Thymus (tissue), 11 donors: Measurements from ENCODE around the gene FRMPD1. TPM values are rescaled to one million over a fixed set of nuclear protein-coding genes. Genes with fewer than 3 reads are reported as not detected.

Experiments used
- DNase-seq, 9 donors: peaks; one replicate each; pipeline ENCODE4 v3.0.0-alpha.2; 2013; ENCODE audit warnings: low spot score in 9 of 9, low read depth in 6 of 9, missing footprints in 1 of 9
- H3K27ac ChIP-seq, 2 donors: one replicate each; pipeline ENCODE4 v1.5.1; 2013; ENCODE audit warnings: control low read depth in 1 of 2, low read depth in 1 of 2, low read length in 1 of 2, mild to moderate bottlenecking in 1 of 2, moderate library complexity in 1 of 2
- H3K27me3 ChIP-seq, 2 donors: one replicate each; pipeline ENCODE4 v1.5.1; 2013; ENCODE audit warnings: low read length in 1 of 2; ENCODE audit not compliant: control insufficient read depth in 2 of 2, insufficient read depth in 1 of 2
- H3K36me3 ChIP-seq, 2 donors: one replicate each; pipeline ENCODE4 v1.5.1; 2013; ENCODE audit warnings: low read length in 1 of 2, mild to moderate bottlenecking in 1 of 2, moderate library complexity in 1 of 2; ENCODE audit not compliant: control insufficient read depth in 2 of 2, insufficient read depth in 2 of 2
- H3K4me1 ChIP-seq, 2 donors: one replicate each; pipeline ENCODE4 v1.5.1; 2013; ENCODE audit warnings: low read length in 2 of 2; ENCODE audit not compliant: control insufficient read depth in 2 of 2, insufficient read depth in 2 of 2
- H3K4me3 ChIP-seq, 2 donors: one replicate each; pipeline ENCODE4 v1.5.1; 2013; ENCODE audit warnings: low read length in 2 of 2, control low read depth in 1 of 2, mild to moderate bottlenecking in 1 of 2
- H3K9me3 ChIP-seq, 2 donors: one replicate each; pipeline ENCODE4 v1.5.1; 2013; ENCODE audit warnings: low read length in 1 of 2, mild to moderate bottlenecking in 1 of 2; ENCODE audit not compliant: control insufficient read depth in 2 of 2, insufficient read depth in 1 of 2
- WGBS: extraction: QIAGEN DNeasy Blood & Tissue Kit; methylation state at CpG from one replicate; pipeline ENCODE4 v1.1.7; 2013; 5-methylcytosine and 5-hydroxymethylcytosine counted together
- polyA plus RNA-seq: library from polyadenylated mRNA; stranded (reverse); fragments of 200-250 nt; gene quantifications from one replicate; pipeline ENCODE4 v1.2.3, GENCODE V29; 2013
- total RNA-seq: library from RNA; stranded (reverse); fragments of 120-200 nt; gene quantifications from one replicate; pipeline ENCODE4 v1.2.4, GENCODE V29; 2013
- donor health status: healthy.

FRMPD1 gene
- total and polyA plus RNA-seq, 2 donors: 0.14 to 0.16 TPM

DNA sequence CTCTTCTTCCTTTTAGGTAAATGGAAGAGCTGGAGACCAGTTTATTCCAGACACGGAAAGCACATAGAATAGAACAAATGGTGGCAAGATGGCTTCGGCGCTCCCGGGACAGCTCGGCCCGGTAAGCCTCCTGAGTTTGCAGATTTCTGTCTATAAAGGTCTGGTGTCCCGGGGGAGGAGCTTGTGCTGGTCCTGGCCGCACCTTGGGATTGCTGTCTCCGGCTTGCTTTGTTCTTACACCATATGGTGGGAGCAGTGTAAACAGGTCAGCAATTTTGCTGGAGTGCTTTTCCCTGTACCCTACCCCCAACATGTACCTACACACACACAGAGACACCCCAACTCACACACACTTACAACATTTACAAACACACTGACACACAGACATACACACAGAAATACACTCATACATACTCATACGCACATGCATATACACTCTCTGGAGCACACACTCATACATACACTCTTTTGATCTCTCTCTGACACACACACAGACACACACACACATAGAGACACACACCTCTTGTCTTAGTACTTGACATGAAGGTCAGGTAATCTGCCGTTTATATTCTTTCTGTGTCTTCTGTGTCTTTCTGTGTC lies 42.0 kb downstream of the FRMPD1 start:
- Histone ChIP-seq H3K27me3 (no peaks in the 10 kb centered on the region), H3K36me3 (no peaks in the 10 kb centered on the region), H3K9me3 (no peaks in the 10 kb centered on the region), H3K4me3 (no peak overlapping the region), H3K4me1 (no peaks in the 10 kb centered on the region), H3K27ac (no peak overlapping the region)
- no peak for DNase-seq
- WGBS: 86% methylated on average over 11 of the region's 11 CpGs

DNA sequence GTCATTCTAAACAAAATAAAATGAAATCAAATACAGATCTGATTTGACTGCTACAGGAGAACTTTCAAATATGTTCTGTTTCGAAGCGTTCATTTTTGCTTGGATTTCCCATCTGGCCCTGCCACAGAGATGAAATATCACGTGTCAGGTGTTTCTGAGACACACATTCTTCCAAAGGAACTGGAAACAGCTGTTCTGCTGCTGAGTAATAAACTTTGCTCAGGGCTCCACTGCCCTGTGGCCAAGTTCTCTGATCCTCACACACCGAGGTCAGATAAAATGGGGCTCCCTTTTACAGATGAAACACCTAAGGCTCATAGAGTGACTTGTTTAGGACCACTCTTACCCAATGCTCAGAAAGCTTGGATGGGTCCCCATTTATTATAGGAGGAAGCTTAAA lies 42.5 kb downstream of the FRMPD1 start:
- no peaks in the 10 kb centered on the region for H3K9me3 ChIP-seq
- no peaks in the 10 kb centered on the region for H3K4me1 ChIP-seq
- 2% methylated on average over 4 of the region's 4 CpGs for WGBS
- DNase-seq: no peak
- H3K27ac ChIP-seq: no peak overlapping the region
- H3K27me3 ChIP-seq: no peaks in the 10 kb centered on the region
- no peak overlapping the region for H3K4me3 ChIP-seq
- H3K36me3 ChIP-seq: no peaks in the 10 kb centered on the region

DNA sequence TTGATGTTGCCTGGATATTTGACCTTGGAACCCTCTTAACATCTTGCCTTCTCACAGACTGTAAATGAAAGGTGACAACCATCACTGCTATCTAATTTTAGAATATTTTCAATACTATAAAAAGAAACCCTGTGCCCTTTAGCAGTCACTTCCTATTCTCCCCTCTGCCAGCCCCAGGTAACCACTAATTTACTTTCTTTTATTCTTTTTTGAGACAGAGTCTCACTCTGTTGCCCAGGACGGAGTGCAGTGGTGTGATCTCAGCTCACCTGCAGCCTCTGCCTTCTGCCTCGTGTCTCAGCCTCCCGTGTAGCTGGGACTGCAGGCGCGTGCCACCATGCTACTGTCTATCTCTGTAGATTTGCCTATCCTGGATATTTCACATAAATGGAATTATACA lies 43.6 kb downstream of the FRMPD1 start:
- H3K36me3 ChIP-seq: no peaks in the 10 kb centered on the region
- H3K4me1 ChIP-seq: no peaks in the 10 kb centered on the region
- no peaks in the 10 kb centered on the region for H3K9me3 ChIP-seq
- H3K27me3 ChIP-seq: no peaks in the 10 kb centered on the region
- no peak overlapping the region for H3K27ac ChIP-seq
- WGBS: 87% methylated on average over 5 of the region's 5 CpGs
- H3K4me3 ChIP-seq: no peak overlapping the region
- DNase-seq: no peak

DNA sequence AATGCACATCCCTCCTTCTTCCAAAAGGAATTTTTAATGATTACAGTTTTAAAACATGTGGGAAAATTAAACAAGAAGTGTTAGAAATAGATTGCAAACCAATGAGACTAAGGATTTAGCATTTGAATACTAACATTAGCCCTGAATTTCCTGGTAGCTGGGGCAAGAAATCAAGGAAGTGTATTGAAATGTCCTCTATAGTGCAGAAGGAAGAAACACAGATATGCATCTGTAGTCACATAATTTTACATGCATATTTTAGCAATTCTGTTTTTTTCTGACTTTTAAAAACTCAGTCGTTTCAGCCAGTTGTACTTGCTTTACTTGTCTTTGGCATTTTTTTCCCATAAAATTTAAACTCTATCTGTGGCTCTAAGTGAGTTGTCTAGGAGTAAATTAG lies 45.8 kb downstream of the FRMPD1 start:
- no peak overlapping the region for H3K27ac ChIP-seq
- no peaks in the 10 kb centered on the region for H3K36me3 ChIP-seq
- no peaks in the 10 kb centered on the region for H3K9me3 ChIP-seq
- H3K4me3 ChIP-seq: no peak overlapping the region
- H3K27me3 ChIP-seq: no peaks in the 10 kb centered on the region
- no peak for DNase-seq
- 54% methylated on average over 1 of the region's 1 CpG for WGBS
- no peaks in the 10 kb centered on the region for H3K4me1 ChIP-seq

DNA sequence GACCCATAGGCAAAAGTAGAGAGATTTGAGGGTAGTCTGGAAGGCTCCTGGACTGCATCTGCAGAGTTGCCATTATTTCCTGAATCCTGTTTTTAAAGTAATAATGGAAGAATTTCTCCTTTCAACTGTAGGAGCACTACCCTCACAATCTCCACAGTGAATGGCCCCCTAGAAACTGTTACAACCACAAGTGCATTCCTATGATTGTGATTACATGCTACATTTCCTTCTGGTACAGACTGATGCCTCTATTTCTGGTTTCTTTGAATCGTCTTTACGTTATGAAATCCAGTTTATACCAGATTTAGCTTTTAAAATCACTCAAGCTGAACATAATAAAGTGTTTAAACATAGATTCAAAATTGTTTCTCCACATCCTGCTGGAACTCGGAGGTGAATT lies 49.4 kb downstream of the FRMPD1 start:
- DNase-seq: no peak
- H3K27me3 ChIP-seq: no peaks in the 10 kb centered on the region
- H3K9me3 ChIP-seq: no peaks in the 10 kb centered on the region
- 94% methylated on average over 3 of the region's 3 CpGs for WGBS
- no peak overlapping the region for H3K27ac ChIP-seq
- no peaks in the 10 kb centered on the region for H3K4me1 ChIP-seq
- no peaks in the 10 kb centered on the region for H3K36me3 ChIP-seq
- H3K4me3 ChIP-seq: no peak overlapping the region

DNA sequence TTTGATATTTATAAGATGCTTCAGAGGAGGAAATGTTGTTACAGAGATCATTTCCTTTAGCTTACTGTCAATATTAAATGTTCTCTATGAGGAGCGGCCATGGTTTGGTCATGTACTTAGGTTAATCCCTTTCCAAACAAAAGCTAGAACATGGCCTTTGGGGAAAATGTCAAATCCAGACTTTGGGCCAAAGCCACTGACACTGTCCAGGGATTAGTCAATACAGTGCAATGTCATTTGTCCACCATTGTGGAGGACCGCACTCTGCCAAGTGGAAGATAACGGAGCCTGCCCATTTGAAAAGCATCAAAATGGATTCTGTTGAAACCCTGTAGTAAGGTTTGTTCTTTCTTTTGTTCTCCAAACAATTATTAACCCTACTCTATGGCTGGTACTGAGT lies 50.1 kb downstream of the FRMPD1 start:
- Histone ChIP-seq H3K27me3 (no peaks in the 10 kb centered on the region), H3K36me3 (no peaks in the 10 kb centered on the region), H3K4me1 (no peaks in the 10 kb centered on the region), H3K4me3 (no peak overlapping the region), H3K27ac (no peak overlapping the region), H3K9me3 (no peaks in the 10 kb centered on the region)
- WGBS: 97% methylated on average over 3 of the region's 3 CpGs
- no peak for DNase-seq

DNA sequence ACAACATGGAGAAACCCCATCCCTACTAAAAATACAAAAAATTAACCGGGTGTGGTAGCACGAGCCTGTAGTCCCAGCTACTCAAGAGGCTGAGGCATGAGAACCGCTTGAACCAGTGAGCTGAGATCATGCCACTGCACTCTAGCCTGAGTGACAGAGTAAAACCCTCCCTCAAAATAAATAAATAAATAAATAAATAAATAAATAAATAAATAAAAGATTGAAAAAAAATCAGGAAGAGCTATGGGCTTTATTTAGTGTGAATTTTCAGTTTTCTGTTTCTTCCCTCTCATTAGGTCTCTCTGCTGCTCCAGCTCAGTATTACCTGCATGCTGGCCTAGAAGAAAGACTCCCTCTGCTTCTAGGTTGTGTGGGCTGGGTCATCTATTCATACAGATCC lies 55.0 kb downstream of the FRMPD1 start:
- Histone ChIP-seq H3K36me3 (no peaks in the 10 kb centered on the region), H3K27me3 (no peaks in the 10 kb centered on the region), H3K27ac (no peak overlapping the region), H3K4me3 (no peak overlapping the region), H3K9me3 (no peaks in the 10 kb centered on the region), H3K4me1 (no peaks in the 10 kb centered on the region)
- 95% methylated on average over 3 of the region's 3 CpGs for WGBS
- DNase-seq: no peak

DNA sequence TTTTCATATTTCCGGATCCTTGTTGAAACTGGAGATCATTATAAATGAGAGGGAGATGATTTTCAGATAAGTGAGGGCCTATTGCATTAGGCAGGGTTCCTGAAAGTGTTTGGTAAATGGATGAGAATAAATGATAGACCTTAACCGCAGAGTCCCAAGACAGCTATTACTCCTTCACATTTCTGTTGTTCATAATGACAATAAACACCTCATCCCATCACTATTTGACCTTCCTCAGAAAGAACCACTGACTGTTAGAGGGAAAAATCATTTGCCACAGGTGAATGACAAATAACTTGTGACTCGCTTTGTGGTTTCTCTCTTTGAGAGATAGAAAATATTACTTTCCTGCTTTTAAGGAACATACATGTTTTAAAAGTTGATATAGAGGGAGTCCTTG lies 55.5 kb downstream of the FRMPD1 start:
- H3K4me1 ChIP-seq: no peaks in the 10 kb centered on the region
- no peak for DNase-seq
- 91% methylated on average over 3 of the region's 3 CpGs for WGBS
- H3K9me3 ChIP-seq: no peaks in the 10 kb centered on the region
- no peak overlapping the region for H3K27ac ChIP-seq
- no peaks in the 10 kb centered on the region for H3K36me3 ChIP-seq
- H3K27me3 ChIP-seq: no peaks in the 10 kb centered on the region
- no peak overlapping the region for H3K4me3 ChIP-seq

DNA sequence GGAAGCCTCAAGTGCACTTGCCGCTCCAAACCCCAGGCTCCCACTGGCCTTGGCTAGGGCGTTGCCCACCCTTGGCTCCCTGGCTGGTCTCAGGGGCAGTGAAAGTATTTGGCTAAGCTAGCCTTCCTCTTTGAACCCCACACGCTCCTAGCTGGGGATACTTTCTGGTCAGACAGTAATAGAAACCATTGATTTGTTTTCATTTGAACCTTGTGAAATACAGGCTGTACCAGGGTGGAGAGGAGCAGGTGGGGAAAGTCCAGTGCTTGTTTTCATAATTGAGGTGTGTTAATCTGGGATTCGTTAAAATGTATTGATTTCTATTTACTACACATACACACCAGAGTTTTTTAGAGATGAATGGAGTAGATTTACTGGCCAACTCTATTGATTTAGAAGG lies 57.0 kb downstream of the FRMPD1 start:
- DNase-seq: no peak
- H3K4me1 ChIP-seq: no peaks in the 10 kb centered on the region
- no peaks in the 10 kb centered on the region for H3K27me3 ChIP-seq
- H3K36me3 ChIP-seq: no peaks in the 10 kb centered on the region
- H3K9me3 ChIP-seq: no peaks in the 10 kb centered on the region
- H3K27ac ChIP-seq: no peak overlapping the region
- H3K4me3 ChIP-seq: no peak overlapping the region
- 93% methylated on average over 4 of the region's 4 CpGs for WGBS

DNA sequence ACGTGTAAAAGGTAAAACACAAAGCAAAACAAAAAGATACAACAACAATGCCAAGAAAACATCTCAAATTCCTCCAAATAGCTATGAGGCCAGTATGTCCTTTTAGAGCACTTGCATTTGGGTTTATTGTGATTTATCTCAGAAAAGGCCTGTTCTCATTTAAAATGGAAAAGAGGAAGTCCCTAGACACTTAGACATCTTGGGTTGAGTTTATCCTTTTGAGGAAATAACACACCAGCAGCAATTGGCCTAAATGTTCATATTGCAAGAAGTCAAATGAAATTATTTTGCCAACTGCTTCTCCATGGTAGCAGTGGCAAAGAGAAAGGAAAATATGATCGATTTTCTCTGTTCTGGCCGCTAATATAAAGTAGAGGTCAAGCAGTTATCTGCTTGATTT lies 59.3 kb downstream of the FRMPD1 start:
- H3K4me1 ChIP-seq: no peaks in the 10 kb centered on the region
- no peak for DNase-seq
- WGBS: 95% methylated on average over 3 of the region's 3 CpGs

More for the DNA sequence above, 59.3 kb downstream of the FRMPD1 start:
- H3K4me3 ChIP-seq: no peak overlapping the region
- no peaks in the 10 kb centered on the region for H3K27me3 ChIP-seq
- H3K27ac ChIP-seq: no peak overlapping the region
- H3K36me3 ChIP-seq: no peaks in the 10 kb centered on the region
- H3K9me3 ChIP-seq: no peaks in the 10 kb centered on the region
